ENCODE data around the gene LARP4B. TPM values are rescaled to one million over a fixed set of nuclear protein-coding genes. Genes with fewer than 3 reads are reported as not detected.
"Not testable (repeated sequence)": the region's sequence is repeated elsewhere in the genome, so short reads cannot be mapped to it uniquely, and the experiment has no call there.

Gene LARP4B
- total RNA-seq, 5 donors from 2014 or later (not counting 1 experiment from before 2014, with no cell fraction given): 77.2 to 108 (median 94.0) TPM

- peaks cover 0 to 11% of the 10 kb centered on the region in 2 experiments for H3K4me1 ChIP-seq (ENCODE audit: control insufficient read depth in 1 of 2, extremely low read depth in 1 of 2, insufficient read depth in 2 of 2, low read length in 2 of 2)
- no peaks in the 10 kb centered on the region for H3K27me3 ChIP-seq (replicated peaks in 1 of 2; ENCODE audit: control insufficient read depth in 2 of 2, extremely low read depth in 1 of 2, insufficient read depth in 2 of 2, low read length in 1 of 2)
- H3K9me3 ChIP-seq: no peaks in the 10 kb centered on the region
- H3K27ac ChIP-seq (ENCODE audit: low read length): no peak overlapping the region
- Mint-ChIP-seq H3K36me3 (no peaks in the 10 kb centered on the region), H3K4me3 (peak overlapping the region in 1 of 3 donors; percentile 2), H3K9me3 (no peaks in the 10 kb centered on the region), H3K4me1 (peaks cover 15 to 19% (median 17%) of the 10 kb centered on the region in 3 donors), H3K27ac (peak overlapping the region; percentile 26 to 39), H3K27me3 (no peaks in the 10 kb centered on the region)
- peak; percentile 51 to 79 (median 67) for ATAC-seq (replicated peaks in 1 of 4)
- no peaks in the 10 kb centered on the region for H3K36me3 ChIP-seq (ENCODE audit: control insufficient read depth in 2 of 2, extremely low read depth in 1 of 2, insufficient read depth in 1 of 2, low read length in 1 of 2)
- ChIA-PET CTCF (no interaction called here), POLR2A (interaction anchor here in 1 of 2 donors (0.6 kb wide), 1 partner anchor 13 kb away, joined by 3 read pairs; the partner anchor contains the start of gene LARP4B)
- no peak overlapping the region for H3K4me3 ChIP-seq (ENCODE audit: control insufficient read depth in 1 of 2, extremely low read depth in 1 of 2, low read length in 1 of 2)
- 38% methylated on average over 10 of the region's 14 CpGs for WGBS (ENCODE audit: insufficient coverage)
- DNase-seq: peak in 9 of 35 experiments; percentile 2 to 53 (median 12)
Measured at GRCh38 chr10:944034-944831, 12.7 kb upstream of the LARP4B start.

DNA sequence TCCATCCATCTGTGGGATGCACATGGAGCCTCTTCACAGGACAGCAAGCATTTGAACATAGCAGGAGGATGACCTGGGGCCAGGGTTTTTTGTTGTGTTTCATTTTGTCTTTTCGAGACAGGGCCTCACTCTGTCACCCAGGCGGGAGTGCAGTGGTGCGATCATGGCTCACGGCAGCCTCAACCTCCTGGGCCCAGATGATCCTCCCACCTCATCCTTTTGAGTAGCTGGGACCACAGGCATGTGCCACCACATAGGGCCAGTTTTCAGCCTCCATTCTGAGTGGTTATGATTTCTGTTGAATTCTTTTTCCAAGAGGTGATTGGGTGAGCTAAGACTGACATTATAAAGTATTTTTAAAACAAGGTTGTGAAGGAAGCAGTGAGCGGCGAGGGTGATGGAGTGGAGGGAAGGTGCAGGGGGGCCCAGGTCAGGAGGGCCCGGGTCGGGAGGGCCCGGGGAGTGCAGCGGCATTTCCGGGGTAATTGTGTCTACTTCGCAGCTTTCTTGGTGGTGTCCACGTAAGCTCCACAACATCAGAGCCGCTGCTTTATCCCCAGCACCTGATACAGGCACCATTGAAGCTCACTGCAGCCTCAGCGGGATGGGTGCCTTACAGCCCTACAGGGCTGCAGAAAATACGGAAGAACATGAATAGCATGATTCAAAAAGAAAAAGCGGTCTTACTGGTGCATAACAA lies 12.0 kb upstream of the LARP4B start:
- H3K4me3 ChIP-seq (ENCODE audit: control insufficient read depth in 1 of 2, extremely low read depth in 1 of 2, low read length in 1 of 2): no peak overlapping the region
- CTCF ChIA-PET: no interaction called here
- Mint-ChIP-seq H3K36me3 (no peaks in the 10 kb centered on the region), H3K27ac (no peak overlapping the region), H3K27me3 (no peaks in the 10 kb centered on the region), H3K4me1 (peaks cover 22 to 27% (median 25%) of the 10 kb centered on the region in 3 donors), H3K9me3 (no peaks in the 10 kb centered on the region), H3K4me3 (no peak overlapping the region)
- POLR2A ChIA-PET: no interaction called here
- DNase-seq (no peak), ATAC-seq (replicated peaks in 1 of 4) (no peak)
- no peaks in the 10 kb centered on the region for H3K27me3 ChIP-seq (replicated peaks in 1 of 2; ENCODE audit: control insufficient read depth in 2 of 2, extremely low read depth in 1 of 2, insufficient read depth in 2 of 2, low read length in 1 of 2)
- H3K9me3 ChIP-seq: no peaks in the 10 kb centered on the region
- WGBS (ENCODE audit: insufficient coverage): 90% methylated on average over 12 of the region's 17 CpGs
- H3K36me3 ChIP-seq (ENCODE audit: control insufficient read depth in 2 of 2, extremely low read depth in 1 of 2, insufficient read depth in 1 of 2, low read length in 1 of 2): no peaks in the 10 kb centered on the region
- no peak overlapping the region for H3K27ac ChIP-seq (ENCODE audit: low read length)
- H3K4me1 ChIP-seq (ENCODE audit: control insufficient read depth in 1 of 2, extremely low read depth in 1 of 2, insufficient read depth in 2 of 2, low read length in 2 of 2): peaks cover 6 to 15% of the 10 kb centered on the region in 2 experiments

- ATAC-seq (replicated peaks in 1 of 4) (peak; percentile 61 to 86 (median 72)), DNase-seq (peak in 3 of 35 experiments; percentile 12 to 28 (median 13))
- H3K36me3 Mint-ChIP-seq: no peaks in the 10 kb centered on the region
- Histone ChIP-seq H3K27me3 (replicated peaks in 1 of 2; ENCODE audit: control insufficient read depth in 2 of 2, extremely low read depth in 1 of 2, insufficient read depth in 2 of 2, low read length in 1 of 2) (no peaks in the 10 kb centered on the region), H3K9me3 (no peaks in the 10 kb centered on the region), H3K4me3 (ENCODE audit: control insufficient read depth in 1 of 2, extremely low read depth in 1 of 2, low read length in 1 of 2) (no peak overlapping the region), H3K36me3 (ENCODE audit: control insufficient read depth in 2 of 2, extremely low read depth in 1 of 2, insufficient read depth in 1 of 2, low read length in 1 of 2) (no peaks in the 10 kb centered on the region), H3K27ac (ENCODE audit: low read length) (no peak overlapping the region), H3K4me1 (ENCODE audit: control insufficient read depth in 1 of 2, extremely low read depth in 1 of 2, insufficient read depth in 2 of 2, low read length in 2 of 2) (peaks cover 6 to 9% of the 10 kb centered on the region in 2 experiments)
- H3K9me3 Mint-ChIP-seq: no peaks in the 10 kb centered on the region
- H3K4me1 Mint-ChIP-seq: peaks cover 16 to 24% (median 20%) of the 10 kb centered on the region in 3 donors
- H3K4me3 Mint-ChIP-seq: peak overlapping the region in 1 of 3 donors; percentile 59
- ChIA-PET CTCF (no interaction called here), POLR2A (no interaction called here)
- WGBS (ENCODE audit: insufficient coverage): 89% methylated on average over 5 of the region's 10 CpGs
- peak overlapping the region; percentile 9 to 84 for H3K27ac Mint-ChIP-seq
- no peaks in the 10 kb centered on the region for H3K27me3 Mint-ChIP-seq
Measured at GRCh38 chr10:938941-939678, 7.6 kb upstream of the LARP4B start.

- ATAC-seq (replicated peaks in 1 of 4) (no peak), DNase-seq (no peak)
- no peaks in the 10 kb centered on the region for H3K9me3 ChIP-seq
- H3K4me3 ChIP-seq (ENCODE audit: control insufficient read depth in 1 of 2, extremely low read depth in 1 of 2, low read length in 1 of 2): no peak overlapping the region
- no peak overlapping the region for H3K4me3 Mint-ChIP-seq
- H3K4me1 Mint-ChIP-seq: peaks cover 24 to 25% (median 24%) of the 10 kb centered on the region in 3 donors
- no peaks in the 10 kb centered on the region for H3K36me3 Mint-ChIP-seq
- no peaks in the 10 kb centered on the region for H3K27me3 ChIP-seq (replicated peaks in 1 of 2; ENCODE audit: control insufficient read depth in 2 of 2, extremely low read depth in 1 of 2, insufficient read depth in 2 of 2, low read length in 1 of 2)
- H3K27me3 Mint-ChIP-seq: no peaks in the 10 kb centered on the region
- POLR2A ChIA-PET: no interaction called here
- WGBS (ENCODE audit: insufficient coverage): 88% methylated on average over 13 of the region's 15 CpGs
- no peaks in the 10 kb centered on the region for H3K36me3 ChIP-seq (ENCODE audit: control insufficient read depth in 2 of 2, extremely low read depth in 1 of 2, insufficient read depth in 1 of 2, low read length in 1 of 2)
- H3K27ac ChIP-seq (ENCODE audit: low read length): no peak overlapping the region
- no peaks in the 10 kb centered on the region for H3K9me3 Mint-ChIP-seq
- H3K4me1 ChIP-seq (ENCODE audit: control insufficient read depth in 1 of 2, extremely low read depth in 1 of 2, insufficient read depth in 2 of 2, low read length in 2 of 2): peaks cover 12 to 14% of the 10 kb centered on the region in 2 experiments
- CTCF ChIA-PET: no interaction called here
- H3K27ac Mint-ChIP-seq: peak overlapping the region in 1 of 2 donors; percentile 20
Measured at GRCh38 chr10:934746-935406, 3.4 kb upstream of the LARP4B start.

- H3K36me3 ChIP-seq (ENCODE audit: control insufficient read depth in 2 of 2, extremely low read depth in 1 of 2, insufficient read depth in 1 of 2, low read length in 1 of 2); H3K27ac Mint-ChIP-seq; H3K27ac ChIP-seq (ENCODE audit: low read length); H3K4me3 ChIP-seq (ENCODE audit: control insufficient read depth in 1 of 2, extremely low read depth in 1 of 2, low read length in 1 of 2); H3K27me3 Mint-ChIP-seq; H3K36me3 Mint-ChIP-seq; ATAC-seq (replicated peaks in 1 of 4); H3K9me3 ChIP-seq; POLR2A ChIA-PET; H3K27me3 ChIP-seq (replicated peaks in 1 of 2; ENCODE audit: control insufficient read depth in 2 of 2, extremely low read depth in 1 of 2, insufficient read depth in 2 of 2, low read length in 1 of 2); H3K9me3 Mint-ChIP-seq; DNase-seq: not testable (repeated sequence)
- Mint-ChIP-seq H3K4me1 (peaks cover 25 to 27% (median 26%) of the 10 kb centered on the region in 3 donors), H3K4me3 (peak overlapping the region in 2 of 3 donors; percentile 24 to 39)
- CTCF ChIA-PET: interaction anchor here in 1 of 2 donors (0.7 kb wide), 1 partner anchor 37 kb away, joined by 4 read pairs; no protein-coding TSS in a partner anchor
- no CpG with 5 or more reads among the region's 6 CpGs for WGBS (ENCODE audit: insufficient coverage)
- H3K4me1 ChIP-seq (ENCODE audit: control insufficient read depth in 1 of 2, extremely low read depth in 1 of 2, insufficient read depth in 2 of 2, low read length in 2 of 2): peaks cover 14 to 18% of the 10 kb centered on the region in 2 experiments
Measured at GRCh38 chr10:934165-934564, 2.7 kb upstream of the LARP4B start.

Data from T-cell (primary cell).